Adipocyte (in vitro differentiated cells): ENCODE data around the gene DHX29.
"Not testable (repeated sequence)": the region's sequence is repeated elsewhere in the genome, so short reads cannot be mapped to it uniquely, and the experiment has no call there.

ENCODE experiments used
- DNase-seq: peaks from one replicate; pipeline ENCODE4 v3.0.0-alpha.2; 2015; ENCODE audit warnings: low read depth
- H3K27me3 ChIP-seq: replicated peaks from 2 replicates; pipeline ENCODE4 v1.7.0; 2013; ENCODE audit warnings: mild to moderate bottlenecking, low read length, moderate library complexity; ENCODE audit not compliant: control insufficient read depth, insufficient read depth
- H3K36me3 ChIP-seq: 2 replicates; pipeline ENCODE4 v1.7.0; 2013; ENCODE audit warnings: low read length, mild to moderate bottlenecking, moderate library complexity; ENCODE audit not compliant: control insufficient read depth, insufficient read depth, severe bottlenecking
- H3K4me1 ChIP-seq: 2 replicates; pipeline ENCODE4 v1.7.0; 2013; ENCODE audit warnings: mild to moderate bottlenecking, low read length, moderate library complexity; ENCODE audit not compliant: control insufficient read depth, insufficient read depth
- H3K4me3 ChIP-seq: 2 replicates; pipeline ENCODE4 v1.7.0; 2013; ENCODE audit warnings: mild to moderate bottlenecking, low read length, moderate library complexity
- H3K9ac ChIP-seq: 2 replicates; pipeline ENCODE4 v1.7.0; 2013; ENCODE audit warnings: mild to moderate bottlenecking, low read length, moderate library complexity
- H3K9me3 ChIP-seq: 2 replicates; pipeline ENCODE4 v1.7.0; 2013; ENCODE audit warnings: mild to moderate bottlenecking, low read length, moderate library complexity; ENCODE audit not compliant: control insufficient read depth

The DHX29 gene

GRCh38 chr5:55333811-55334210 is 26.3 kb upstream of the DHX29 start:
- Histone ChIP-seq H3K4me1 (no peaks in the 10 kb centered on the region), H3K4me3 (no peak overlapping the region), H3K9ac (no peak overlapping the region), H3K27me3 (no peaks in the 10 kb centered on the region), H3K9me3 (no peaks in the 10 kb centered on the region), H3K36me3 (peaks cover 38% of the 10 kb centered on the region)
- DNase-seq, result no peak

GRCh38 chr5:55333017-55333416 is 25.5 kb upstream of the DHX29 start:
- Histone ChIP-seq H3K4me1 (peaks cover 4% of the 10 kb centered on the region), H3K9me3 (no peaks in the 10 kb centered on the region), H3K27me3 (no peaks in the 10 kb centered on the region), H3K9ac (no peak overlapping the region), H3K4me3 (no peak overlapping the region), H3K36me3 (peaks cover 43% of the 10 kb centered on the region)
- no peak for DNase-seq

DNA sequence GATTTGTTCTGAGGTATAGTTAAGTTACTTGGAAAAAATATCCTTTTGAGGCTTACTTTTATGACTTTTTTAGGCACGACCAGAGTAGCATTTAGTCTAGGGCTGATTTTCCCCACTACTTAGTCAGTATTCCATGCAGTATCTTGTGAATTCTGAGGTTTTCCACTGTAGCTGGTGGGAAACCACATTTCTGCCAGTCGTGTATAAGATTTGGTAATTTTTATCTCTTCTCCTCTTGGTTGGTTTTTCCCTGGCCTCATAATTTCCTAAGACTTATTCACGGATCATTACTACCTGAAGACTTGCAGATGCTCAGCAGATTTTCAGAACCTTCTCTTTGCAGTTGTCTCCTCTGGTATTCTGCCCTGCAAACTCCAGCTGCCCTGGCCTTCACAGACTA is 23.8 kb upstream of the DHX29 start:
- H3K36me3 ChIP-seq, result peaks cover 43% of the 10 kb centered on the region
- H3K4me3 ChIP-seq, result no peak overlapping the region
- no peak for DNase-seq
- peaks cover 18% of the 10 kb centered on the region for H3K4me1 ChIP-seq
- no peaks in the 10 kb centered on the region for H3K27me3 ChIP-seq
- H3K9ac ChIP-seq, result no peak overlapping the region
- no peaks in the 10 kb centered on the region for H3K9me3 ChIP-seq

DNA sequence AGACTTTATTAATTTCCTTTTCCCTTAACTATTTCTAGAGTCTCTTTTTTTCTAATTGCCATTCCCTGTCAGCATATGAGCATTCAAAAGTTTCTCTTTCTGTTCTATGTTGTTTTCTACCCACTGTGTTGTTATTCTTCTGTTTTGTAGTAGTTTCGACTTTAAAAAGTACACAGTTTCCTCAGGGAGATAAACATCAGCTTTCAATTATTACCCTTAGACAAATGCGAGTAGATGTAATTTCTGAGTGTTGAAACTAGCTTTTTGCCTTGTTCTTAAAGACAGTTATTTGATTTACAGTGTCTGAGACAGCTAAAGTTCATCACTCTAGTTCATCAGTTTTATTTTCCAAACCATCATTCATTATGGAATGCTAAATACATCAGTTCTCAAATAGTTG is 19.8 kb upstream of the DHX29 start:
- Histone ChIP-seq H3K9me3 (no peaks in the 10 kb centered on the region), H3K36me3 (peaks cover 35% of the 10 kb centered on the region), H3K4me1 (peaks cover 18% of the 10 kb centered on the region), H3K27me3 (no peaks in the 10 kb centered on the region), H3K4me3 (peak overlapping the region; percentile 61), H3K9ac (peak overlapping the region; percentile 50)
- DNase-seq, result no peak

- Histone ChIP-seq H3K9ac (no peak overlapping the region), H3K9me3 (no peaks in the 10 kb centered on the region), H3K4me3 (no peak overlapping the region), H3K4me1 (peaks cover 29% of the 10 kb centered on the region), H3K36me3 (peaks cover 26% of the 10 kb centered on the region), H3K27me3 (no peaks in the 10 kb centered on the region)
- no peak for DNase-seq
Observed at GRCh38 chr5:55325621-55326020, 18.1 kb upstream of the DHX29 start.

DNA sequence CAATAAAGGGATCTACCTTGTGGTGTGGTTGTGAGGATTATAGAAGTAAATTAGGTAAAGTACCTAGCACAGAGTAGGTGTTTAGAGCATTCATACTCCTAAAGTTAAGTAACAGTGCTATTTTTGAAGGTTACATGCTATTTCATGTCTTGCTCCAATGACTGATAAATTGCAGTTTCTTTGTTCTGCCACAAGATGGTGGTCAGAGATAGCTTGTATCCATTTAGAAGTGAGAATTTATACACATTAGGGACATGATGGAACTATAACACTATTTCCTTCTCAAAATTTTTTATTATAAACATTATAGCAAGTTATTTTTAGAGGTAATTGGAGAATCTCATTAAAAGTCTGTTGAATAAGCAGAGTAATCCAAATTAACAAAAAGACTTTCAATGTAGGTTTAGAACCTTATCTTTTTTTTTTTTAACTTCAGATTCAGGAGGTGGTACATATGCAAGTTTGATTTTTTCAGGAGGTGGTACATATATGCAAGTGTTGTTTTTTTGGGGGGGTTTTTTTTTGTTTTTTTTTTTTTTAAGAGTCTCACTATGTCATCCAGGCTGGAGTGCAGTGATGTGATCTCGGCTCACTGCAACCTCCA is 17.4 kb upstream of the DHX29 start:
- Histone ChIP-seq H3K36me3 (peaks cover 21% of the 10 kb centered on the region), H3K9me3 (no peaks in the 10 kb centered on the region), H3K4me3 (no peak overlapping the region), H3K27me3 (no peaks in the 10 kb centered on the region), H3K4me1 (peaks cover 37% of the 10 kb centered on the region), H3K9ac (no peak overlapping the region)
- DNase-seq, result peak; percentile 74

DNA sequence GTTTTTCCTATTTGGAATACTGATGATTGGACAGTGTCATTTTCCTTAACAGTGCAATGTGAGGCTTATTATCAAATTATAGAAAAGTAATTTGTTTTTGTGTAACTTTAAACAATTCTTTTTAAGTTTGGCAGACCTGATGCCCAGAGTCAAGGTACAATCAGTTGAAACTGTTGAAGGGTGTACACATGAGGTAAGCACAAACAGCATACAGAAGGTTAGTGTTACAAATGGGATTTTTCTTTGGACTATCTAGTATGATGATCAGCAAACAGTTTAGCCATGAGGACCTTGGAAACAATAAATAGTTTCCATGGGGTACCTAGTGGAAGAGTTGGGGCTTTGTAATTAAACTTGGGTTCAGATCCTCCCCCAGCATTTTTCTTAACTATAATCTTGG is 16.5 kb upstream of the DHX29 start:
- Histone ChIP-seq H3K9me3 (no peaks in the 10 kb centered on the region), H3K27me3 (no peaks in the 10 kb centered on the region), H3K36me3 (peaks cover 12% of the 10 kb centered on the region), H3K9ac (no peak overlapping the region), H3K4me1 (peaks cover 38% of the 10 kb centered on the region), H3K4me3 (no peak overlapping the region)
- no peak for DNase-seq

DNA sequence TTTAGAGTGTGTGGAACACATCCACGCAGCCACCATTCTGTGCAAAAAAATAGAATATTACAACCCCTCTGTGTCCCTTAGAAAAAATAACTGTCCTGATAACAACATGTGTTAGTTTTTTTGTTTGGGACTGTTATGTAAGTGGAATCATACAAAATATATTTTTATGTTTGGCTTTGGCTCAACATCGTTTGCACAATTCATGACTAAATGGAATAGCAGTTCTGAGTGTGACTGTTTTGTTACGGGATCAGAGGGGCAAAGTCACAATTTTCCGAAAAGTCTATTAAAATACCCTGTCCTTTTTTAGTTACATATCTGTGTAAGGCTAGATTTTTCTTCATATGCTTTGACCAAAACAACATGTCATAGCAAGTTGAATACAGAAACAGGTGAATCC is 13.1 kb upstream of the DHX29 start:
- Histone ChIP-seq H3K27me3 (no peaks in the 10 kb centered on the region), H3K9ac (peak overlapping the region; percentile 61), H3K4me1 (peaks cover 20% of the 10 kb centered on the region), H3K9me3 (no peaks in the 10 kb centered on the region), H3K36me3 (peaks cover 6% of the 10 kb centered on the region), H3K4me3 (peak overlapping the region; percentile 61)
- no peak for DNase-seq

DNA sequence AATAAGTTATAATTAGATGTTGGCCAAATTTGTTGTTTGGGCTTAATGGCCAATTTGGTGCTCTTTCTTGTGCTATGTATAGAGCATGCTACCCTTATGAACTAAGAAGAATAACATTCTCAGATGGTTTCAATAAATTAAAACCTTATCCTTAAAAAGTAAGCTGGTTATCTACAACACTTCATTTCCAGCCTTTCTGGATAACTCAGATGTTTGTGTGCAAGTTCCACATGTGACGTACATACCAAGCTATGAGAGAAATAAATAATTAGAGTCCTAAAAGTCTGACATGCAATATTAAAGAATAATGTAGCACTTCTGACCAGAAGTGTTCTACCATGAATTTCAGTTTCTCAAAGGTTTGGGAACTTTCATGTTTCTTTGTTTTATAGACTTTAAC is 12.0 kb upstream of the DHX29 start:
- no peak for DNase-seq
- no peaks in the 10 kb centered on the region for H3K27me3 ChIP-seq
- no peak overlapping the region for H3K9ac ChIP-seq
- H3K9me3 ChIP-seq, result no peaks in the 10 kb centered on the region
- no peak overlapping the region for H3K4me3 ChIP-seq
- H3K36me3 ChIP-seq, result peaks cover 5% of the 10 kb centered on the region
- H3K4me1 ChIP-seq, result peaks cover 25% of the 10 kb centered on the region

GRCh38 chr5:55318237-55318636 is 10.7 kb upstream of the DHX29 start:
- H3K9ac ChIP-seq, H3K36me3 ChIP-seq, H3K9me3 ChIP-seq, DNase-seq, H3K27me3 ChIP-seq, H3K4me3 ChIP-seq: not testable (repeated sequence)
- H3K4me1 ChIP-seq, result peaks cover 37% of the 10 kb centered on the region

GRCh38 chr5:55316837-55317236 is 9.3 kb upstream of the DHX29 start:
- Histone ChIP-seq H3K4me1 (peaks cover 37% of the 10 kb centered on the region), H3K9me3 (no peaks in the 10 kb centered on the region), H3K36me3 (peaks cover 5% of the 10 kb centered on the region), H3K27me3 (no peaks in the 10 kb centered on the region), H3K4me3 (no peak overlapping the region), H3K9ac (no peak overlapping the region)
- DNase-seq, result no peak

GRCh38 chr5:55316289-55316688 is 8.8 kb upstream of the DHX29 start:
- DNase-seq, result no peak
- H3K36me3 ChIP-seq, result peaks cover 5% of the 10 kb centered on the region
- H3K4me1 ChIP-seq, result peaks cover 32% of the 10 kb centered on the region
- H3K9me3 ChIP-seq, result no peaks in the 10 kb centered on the region
- no peak overlapping the region for H3K4me3 ChIP-seq
- H3K9ac ChIP-seq, result no peak overlapping the region
- H3K27me3 ChIP-seq, result no peaks in the 10 kb centered on the region
